Lower leg skin (tissue), 4 donors: ENCODE measurements around the gene LRRC15. TPM values are rescaled to one million over a fixed set of nuclear protein-coding genes. Genes with fewer than 3 reads are reported as not detected.

Source experiments
- DNase-seq, 2 donors: peaks; one replicate each; pipeline ENCODE4 v3.0.0-alpha.2; 2019; ENCODE audit warnings: low spot score in 2 of 2
- H3K4me3 ChIP-seq: fragments of 200-600 bp; sonication (generic); 2 replicates; pipeline ENCODE4 v1.5.1; 2017; ENCODE audit warnings: mild to moderate bottlenecking, low read depth; ENCODE audit not compliant: poor library complexity, severe bottlenecking
- POLR2A ChIP-seq, 2 donors: fragments of 450-650 bp; IDR thresholded peaks; one replicate each; pipeline ENCODE4 v1.6.1; 2016 to 2017; ENCODE audit warnings: antibody characterized with exemption in 2 of 2, mild to moderate bottlenecking in 1 of 2, moderate library complexity in 1 of 2
- WGBS, 2 donors: methylation state at CpG; one replicate each; pipeline ENCODE4 v1.1.5; 2018; 5-methylcytosine and 5-hydroxymethylcytosine counted together
- intact Hi-C: fragments of 100-400 bp; cut with DNase I; formaldehyde crosslinking; loops from one replicate; pipeline ENCODE4 v1.15.0; 2023; ENCODE audit warnings: low total_unique reads
- total RNA-seq, 4 donors: library from RNA; depleted of rRNA; stranded (reverse); fragments of >200 nt; gene quantifications; one replicate each; pipeline ENCODE4 v1.1.0, GENCODE V29; 2016
- TF ChIP-seq, protein P1 (sequence below), 3 donors: fragments of 450-650 bp; IDR thresholded peaks; one replicate each; pipeline ENCODE4 v1.5.1; 2016; ENCODE audit warnings: antibody characterized with exemption in 3 of 3, mild to moderate bottlenecking in 3 of 3, moderate library complexity in 2 of 3

The LRRC15 gene
- total RNA-seq, 4 donors from 2014 or later: 0.08 to 21.0 (median 0.63) TPM

- WGBS, 2 donors: 87 to 90% methylated on average over 2 of the region's 2 CpGs
- no peak overlapping the region for H3K4me3 ChIP-seq
- TF ChIP-seq, protein P1, sequence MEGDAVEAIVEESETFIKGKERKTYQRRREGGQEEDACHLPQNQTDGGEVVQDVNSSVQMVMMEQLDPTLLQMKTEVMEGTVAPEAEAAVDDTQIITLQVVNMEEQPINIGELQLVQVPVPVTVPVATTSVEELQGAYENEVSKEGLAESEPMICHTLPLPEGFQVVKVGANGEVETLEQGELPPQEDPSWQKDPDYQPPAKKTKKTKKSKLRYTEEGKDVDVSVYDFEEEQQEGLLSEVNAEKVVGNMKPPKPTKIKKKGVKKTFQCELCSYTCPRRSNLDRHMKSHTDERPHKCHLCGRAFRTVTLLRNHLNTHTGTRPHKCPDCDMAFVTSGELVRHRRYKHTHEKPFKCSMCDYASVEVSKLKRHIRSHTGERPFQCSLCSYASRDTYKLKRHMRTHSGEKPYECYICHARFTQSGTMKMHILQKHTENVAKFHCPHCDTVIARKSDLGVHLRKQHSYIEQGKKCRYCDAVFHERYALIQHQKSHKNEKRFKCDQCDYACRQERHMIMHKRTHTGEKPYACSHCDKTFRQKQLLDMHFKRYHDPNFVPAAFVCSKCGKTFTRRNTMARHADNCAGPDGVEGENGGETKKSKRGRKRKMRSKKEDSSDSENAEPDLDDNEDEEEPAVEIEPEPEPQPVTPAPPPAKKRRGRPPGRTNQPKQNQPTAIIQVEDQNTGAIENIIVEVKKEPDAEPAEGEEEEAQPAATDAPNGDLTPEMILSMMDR (IDR thresholded peaks at IDR 0.05): no peak
- no peak for TF ChIP-seq POLR2A (IDR thresholded peaks at IDR 0.05)
- intact Hi-C loops: no loop called here
- no peak for DNase-seq
Observed at GRCh38 chr3:194343561-194343893, 26.0 kb downstream of the LRRC15 start.

GRCh38 chr3:194342861-194343560, 26.5 kb downstream of the LRRC15 start:
- no peak overlapping the region for H3K4me3 ChIP-seq
- intact Hi-C loops: no loop called here
- TF ChIP-seq POLR2A (IDR thresholded peaks at IDR 0.05): no peak
- WGBS, 2 donors: 81 to 92% methylated on average over 9 of the region's 9 CpGs
- no peak for DNase-seq

DNA sequence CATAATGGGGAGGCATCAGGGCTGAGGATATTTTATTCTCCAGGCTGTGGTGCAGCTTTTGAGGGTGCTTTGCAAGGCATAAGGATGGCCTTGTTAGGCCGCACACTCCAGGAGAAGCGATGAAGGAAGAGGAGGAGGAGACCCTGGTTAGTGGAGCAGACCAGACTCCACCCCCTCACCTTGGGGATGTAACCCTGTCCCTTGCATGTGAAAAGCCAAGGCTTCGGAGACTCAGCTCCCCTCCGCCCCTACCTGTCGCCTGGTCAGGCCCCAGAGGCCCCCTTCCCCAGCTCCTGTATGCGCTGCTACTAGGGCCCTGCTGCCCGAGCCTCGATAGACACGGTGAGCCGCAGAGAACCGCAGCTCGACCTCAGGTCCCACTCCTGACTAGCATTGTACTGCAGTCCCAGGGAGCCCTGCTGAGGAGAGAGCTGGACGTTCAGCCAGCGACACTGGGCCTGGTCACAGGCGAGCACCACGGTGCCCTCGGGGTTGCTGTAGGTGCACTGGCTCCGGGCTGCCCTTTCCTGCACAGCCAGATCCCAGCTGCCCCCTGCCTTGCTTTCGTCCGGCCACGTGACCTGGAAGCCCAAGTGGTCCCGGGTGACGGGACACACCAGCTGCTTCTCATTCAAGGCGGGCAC, 28.7 kb downstream of the LRRC15 start:
- no peak for DNase-seq
- WGBS, 2 donors: 92 to 95% methylated on average over 23 to 24 of the region's 24 CpGs
- TF ChIP-seq, protein P1 (IDR thresholded peaks at IDR 0.05): no peak
- no peak for TF ChIP-seq POLR2A (IDR thresholded peaks at IDR 0.05)
- intact Hi-C loops: no loop called here
- no peak overlapping the region for H3K4me3 ChIP-seq

- no peak for DNase-seq
- 55 to 68% methylated on average over 5 of the region's 5 CpGs for WGBS, 2 donors
- no peak overlapping the region for H3K4me3 ChIP-seq
- TF ChIP-seq, protein P1 (IDR thresholded peaks at IDR 0.05): no peak
- TF ChIP-seq POLR2A (IDR thresholded peaks at IDR 0.05): no peak
- intact Hi-C loops: loop anchor here (5.0 kb wide), 1 partner anchor 57 kb away; the partner anchor contains the start of gene GP5
Observed at GRCh38 chr3:194339840-194340239, 29.7 kb downstream of the LRRC15 start.

DNA sequence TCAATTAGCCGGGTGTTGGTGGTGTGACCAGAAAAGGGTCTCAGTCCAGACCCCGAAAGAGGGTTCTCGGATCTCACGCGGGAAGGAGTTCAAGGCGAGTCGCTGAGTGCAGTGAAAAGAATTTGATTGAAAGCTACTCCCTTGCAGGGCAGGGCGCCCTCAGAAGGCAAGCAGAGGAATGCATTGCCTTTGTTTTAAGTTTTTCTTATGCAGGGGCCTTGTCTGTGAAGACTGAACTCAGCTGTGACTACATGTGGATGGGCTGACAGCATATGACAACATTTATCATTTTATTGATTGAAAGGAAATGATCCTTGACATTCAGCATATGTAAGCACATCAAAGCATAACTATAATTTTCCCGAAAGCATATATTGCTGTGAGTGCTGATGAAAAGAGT, 30.2 kb downstream of the LRRC15 start:
- TF ChIP-seq, protein P1 (IDR thresholded peaks at IDR 0.05): no peak
- no peak for TF ChIP-seq POLR2A (IDR thresholded peaks at IDR 0.05)
- no peak overlapping the region for H3K4me3 ChIP-seq
- intact Hi-C loops: loop anchor here (5.0 kb wide), 1 partner anchor 58 kb away; the partner anchor contains the start of gene GP5
- DNase-seq: no peak
- WGBS, 2 donors: 87 to 89% methylated on average over 9 of the region's 9 CpGs

DNA sequence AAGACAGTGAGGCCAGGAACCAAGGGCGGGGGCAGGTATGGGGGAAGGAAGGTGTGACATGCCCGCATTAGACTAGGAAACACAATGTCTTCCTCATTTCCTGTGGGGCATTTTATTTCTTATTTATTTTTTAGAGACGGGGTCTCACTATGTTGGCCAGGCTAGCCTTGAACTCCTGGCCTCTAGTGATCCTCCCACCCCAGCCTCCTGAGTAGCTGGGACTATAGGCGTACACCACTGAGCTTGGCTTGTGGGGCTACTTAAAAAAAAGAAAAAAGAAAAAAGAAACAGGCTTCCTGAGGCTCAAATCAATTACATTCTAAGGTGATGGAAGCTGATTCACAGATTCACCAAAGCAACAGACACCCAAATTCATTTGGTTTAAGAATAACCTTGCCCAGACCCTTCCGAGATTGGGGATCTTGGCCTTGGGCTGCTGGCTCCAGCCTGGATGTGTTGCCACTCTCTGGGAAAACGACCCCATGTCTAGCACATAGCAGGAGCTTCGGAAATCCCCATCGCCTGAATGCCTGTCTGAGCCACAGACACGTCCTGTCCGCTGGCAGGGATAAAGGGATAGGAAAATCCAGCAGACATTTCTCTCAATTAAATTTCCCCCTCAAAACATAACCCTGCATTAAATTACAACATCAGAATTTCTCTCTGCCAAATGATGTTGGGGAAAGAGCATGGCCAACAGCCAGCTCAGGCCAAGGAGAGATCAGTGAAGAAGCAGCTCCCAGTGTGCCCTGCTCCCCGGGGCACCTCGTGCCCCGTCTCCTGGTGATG, 31.4 kb downstream of the LRRC15 start:
- no peak overlapping the region for H3K4me3 ChIP-seq
- intact Hi-C loops: loop anchor here (5.0 kb wide), 1 partner anchor 59 kb away; the partner anchor contains the start of gene GP5
- TF ChIP-seq, protein P1 (IDR thresholded peaks at IDR 0.05): no peak
- no peak for TF ChIP-seq POLR2A (IDR thresholded peaks at IDR 0.05)
- WGBS, 2 donors: 75 to 77% methylated on average over 13 of the region's 13 CpGs
- DNase-seq: no peak
